GM12872 (cell line): ENCODE data around the gene SLC15A4.

Source experiments
- CTCF ChIP-seq: IDR thresholded peaks from 3 replicates; pipeline ENCODE4 v1.5.1; 2011; ENCODE audit warnings: low read depth, mild to moderate bottlenecking, low read length, moderate library complexity; ENCODE audit not compliant: insufficient read depth

SLC15A4 gene

GRCh38 chr12:128763395-128763794 is 60.4 kb downstream of the SLC15A4 start:
- TF ChIP-seq CTCF: no peak

- TF ChIP-seq CTCF: no peak
These were observed 62.4 kb downstream of the SLC15A4 start for GRCh38 chr12:128761379-128761790.

GRCh38 chr12:128755566-128755965 is 68.2 kb downstream of the SLC15A4 start:
- TF ChIP-seq CTCF: no peak

GRCh38 chr12:128754275-128754674 is 69.5 kb downstream of the SLC15A4 start:
- TF ChIP-seq CTCF: no peak

GRCh38 chr12:128753438-128753837 is 70.3 kb downstream of the SLC15A4 start:
- TF ChIP-seq CTCF: no peak

GRCh38 chr12:128752386-128752785 is 71.4 kb downstream of the SLC15A4 start:
- no peak for TF ChIP-seq CTCF

GRCh38 chr12:128747441-128747840 is 76.3 kb downstream of the SLC15A4 start:
- TF ChIP-seq CTCF: no peak
